HEK293 (cell line): ENCODE results near the gene PRKCE.

Experiments
- HOXC10 ChIP-seq: sonication (generic); formaldehyde crosslinking; IDR thresholded peaks from 2 replicates; pipeline ENCODE4 v1.8.1; 2023; ENCODE audit warnings: mild to moderate bottlenecking, missing genetic modification reagents
- KLF1 ChIP-seq: fragments of 450-650 bp; formaldehyde crosslinking; IDR thresholded peaks from 2 replicates; pipeline ENCODE4 v1.5.1; 2016; ENCODE audit warnings: missing biosample characterization, missing genetic modification characterization
- KLF7 ChIP-seq: fragments of 450-650 bp; formaldehyde crosslinking; IDR thresholded peaks from 2 replicates; pipeline ENCODE4 v1.5.1; 2016; ENCODE audit warnings: missing biosample characterization, missing genetic modification characterization, borderline replicate concordance
- KLF9 ChIP-seq: fragments of 450-650 bp; formaldehyde crosslinking; IDR thresholded peaks from 2 replicates; pipeline ENCODE4 v1.5.1; 2016; ENCODE audit warnings: missing biosample characterization, missing genetic modification characterization, low read depth
- MZF1 ChIP-seq: fragments of 450-650 bp; formaldehyde crosslinking; IDR thresholded peaks from 2 replicates; pipeline ENCODE4 v1.5.1; 2017; ENCODE audit warnings: missing biosample characterization, missing genetic modification characterization, borderline replicate concordance
- OVOL3 ChIP-seq: fragments of 450-650 bp; formaldehyde crosslinking; IDR thresholded peaks from 2 replicates; pipeline ENCODE4 v1.5.1; 2016; ENCODE audit warnings: missing biosample characterization, missing genetic modification characterization
- SALL2 ChIP-seq: fragments of 450-650 bp; formaldehyde crosslinking; IDR thresholded peaks from 2 replicates; pipeline ENCODE4 v1.5.0; 2017; ENCODE audit warnings: missing biosample characterization, mild to moderate bottlenecking, missing genetic modification characterization, borderline replicate concordance
- TCF7L2 ChIP-seq: IDR thresholded peaks from 2 replicates; pipeline ENCODE4 v1.6.1; 2011; ENCODE audit warnings: low read depth, mild to moderate bottlenecking, inconsistent platforms, low read length, moderate library complexity, borderline replicate concordance
- YY2 ChIP-seq: fragments of 450-650 bp; formaldehyde crosslinking; IDR thresholded peaks from 2 replicates; pipeline ENCODE4 v1.5.1; 2016; ENCODE audit warnings: missing biosample characterization, missing genetic modification characterization
- ZBTB17 ChIP-seq: fragments of 450-650 bp; formaldehyde crosslinking; IDR thresholded peaks from 2 replicates; pipeline ENCODE4 v1.5.1; 2016; ENCODE audit warnings: missing biosample characterization, missing genetic modification characterization
- ZBTB8A ChIP-seq: fragments of 450-650 bp; formaldehyde crosslinking; IDR thresholded peaks from 2 replicates; pipeline ENCODE4 v1.5.1; 2016; ENCODE audit warnings: missing biosample characterization, missing genetic modification characterization
- ZFHX2 ChIP-seq: fragments of 450-650 bp; formaldehyde crosslinking; conservative IDR thresholded peaks from 2 replicates; pipeline ENCODE4 v1.5.1; 2016; ENCODE audit warnings: missing biosample characterization, missing genetic modification characterization
- ZFP41 ChIP-seq: fragments of 450-650 bp; formaldehyde crosslinking; IDR thresholded peaks from 2 replicates; pipeline ENCODE4 v1.5.1; 2016; ENCODE audit warnings: missing biosample characterization, missing genetic modification characterization, borderline replicate concordance
- ZNF112 ChIP-seq: fragments of 450-650 bp; formaldehyde crosslinking; IDR thresholded peaks from 2 replicates; pipeline ENCODE4 v1.5.0; 2017; ENCODE audit warnings: missing biosample characterization, missing genetic modification characterization
- ZNF157 ChIP-seq: fragments of 450-650 bp; formaldehyde crosslinking; IDR thresholded peaks from 2 replicates; pipeline ENCODE4 v1.5.1; 2016; ENCODE audit warnings: missing biosample characterization, missing genetic modification characterization
- ZNF202 ChIP-seq: fragments of 450-650 bp; formaldehyde crosslinking; IDR thresholded peaks from 2 replicates; pipeline ENCODE4 v1.5.1; 2016; ENCODE audit warnings: missing biosample characterization, missing genetic modification characterization, borderline replicate concordance
- ZNF239 ChIP-seq: fragments of 450-650 bp; formaldehyde crosslinking; IDR thresholded peaks from 2 replicates; pipeline ENCODE4 v1.5.1; 2016; ENCODE audit warnings: missing biosample characterization, missing genetic modification characterization
- ZNF274 ChIP-seq, 2 experiments: fragments of 200-500 bp in 1 of 2; fragments of 450-650 bp in 1 of 2; sonication (Bioruptor generic) in 1 of 2; formaldehyde crosslinking in 1 of 2; IDR thresholded peaks; 2 replicates each; pipeline versions ENCODE4 v1.5.1 to v1.6.1; 2014 to 2016; ENCODE audit warnings: borderline replicate concordance in 1 of 2, inconsistent platforms in 1 of 2, low read length in 1 of 2, missing biosample characterization in 1 of 2, missing genetic modification characterization in 1 of 2
- ZNF335 ChIP-seq: fragments of 450-650 bp; formaldehyde crosslinking; conservative IDR thresholded peaks from 2 replicates; pipeline ENCODE4 v1.5.1; 2016; ENCODE audit warnings: missing biosample characterization, missing genetic modification characterization
- ZNF341 ChIP-seq: fragments of 450-650 bp; formaldehyde crosslinking; IDR thresholded peaks from 2 replicates; pipeline ENCODE4; 2016; ENCODE audit warnings: low read depth, missing biosample characterization, missing genetic modification characterization
- ZNF366 ChIP-seq: fragments of 450-650 bp; formaldehyde crosslinking; conservative IDR thresholded peaks from 2 replicates; pipeline ENCODE4 v1.5.1; 2016; ENCODE audit warnings: missing biosample characterization, missing genetic modification characterization
- ZNF37A ChIP-seq: fragments of 450-650 bp; IDR thresholded peaks from 2 replicates; pipeline ENCODE4 v1.5.1; 2018; ENCODE audit warnings: missing biosample characterization, missing genetic modification characterization
- ZNF501 ChIP-seq: fragments of 450-650 bp; formaldehyde crosslinking; IDR thresholded peaks from 2 replicates; pipeline ENCODE4 v1.5.1; 2016; ENCODE audit warnings: missing biosample characterization, missing genetic modification characterization
- ZNF521 ChIP-seq: fragments of 450-650 bp; formaldehyde crosslinking; IDR thresholded peaks from 2 replicates; pipeline ENCODE4 v1.5.1; 2017; ENCODE audit warnings: missing biosample characterization, mild to moderate bottlenecking, missing genetic modification characterization
- ZNF544 ChIP-seq: fragments of 450-650 bp; formaldehyde crosslinking; IDR thresholded peaks from 2 replicates; pipeline ENCODE4 v1.5.0; 2017; ENCODE audit warnings: missing biosample characterization, missing genetic modification characterization
- ZNF610 ChIP-seq: fragments of 450-650 bp; formaldehyde crosslinking; IDR thresholded peaks from 2 replicates; pipeline ENCODE4 v1.5.1; 2016; ENCODE audit warnings: missing biosample characterization, missing genetic modification characterization, borderline replicate concordance
- ZNF621 ChIP-seq: fragments of 450-650 bp; formaldehyde crosslinking; IDR thresholded peaks from 2 replicates; pipeline ENCODE4 v1.5.1; 2017; ENCODE audit warnings: missing biosample characterization, missing genetic modification characterization
- ZNF629 ChIP-seq: fragments of 450-650 bp; formaldehyde crosslinking; IDR thresholded peaks from 2 replicates; pipeline ENCODE4 v1.5.1; 2017; ENCODE audit warnings: missing biosample characterization, missing genetic modification characterization
- ZNF670 ChIP-seq: fragments of 450-650 bp; formaldehyde crosslinking; IDR thresholded peaks from 2 replicates; pipeline ENCODE4 v1.5.1; 2016; ENCODE audit warnings: missing biosample characterization, missing genetic modification characterization, low read depth
- ZNF707 ChIP-seq: fragments of 450-650 bp; formaldehyde crosslinking; IDR thresholded peaks from 2 replicates; pipeline ENCODE4 v1.5.1; 2016; ENCODE audit warnings: missing biosample characterization, missing genetic modification characterization
- TF ChIP-seq, protein P1 (sequence below): fragments of 450-650 bp; formaldehyde crosslinking; IDR thresholded peaks from 2 replicates; pipeline ENCODE4 v1.5.1; 2016; ENCODE audit warnings: missing biosample characterization, missing genetic modification characterization
- TF ChIP-seq, protein P2 (sequence below): fragments of 450-650 bp; formaldehyde crosslinking; IDR thresholded peaks from 2 replicates; pipeline ENCODE4 v1.5.1; 2016; ENCODE audit warnings: missing biosample characterization, missing genetic modification characterization
- TF ChIP-seq, protein P3 (sequence below): fragments of 450-650 bp; formaldehyde crosslinking; IDR thresholded peaks from 2 replicates; pipeline ENCODE4 v1.5.1; 2016; ENCODE audit warnings: missing biosample characterization, missing genetic modification characterization
- TF ChIP-seq, protein P4 (sequence below): fragments of 450-650 bp; formaldehyde crosslinking; IDR thresholded peaks from 2 replicates; pipeline ENCODE4 v1.5.1; 2016; ENCODE audit warnings: missing biosample characterization, missing genetic modification characterization
- TF ChIP-seq, protein P5 (sequence below): fragments of 450-650 bp; formaldehyde crosslinking; IDR thresholded peaks from 2 replicates; pipeline ENCODE4 v1.5.1; 2016; ENCODE audit warnings: missing biosample characterization, missing genetic modification characterization

The PRKCE gene

DNA sequence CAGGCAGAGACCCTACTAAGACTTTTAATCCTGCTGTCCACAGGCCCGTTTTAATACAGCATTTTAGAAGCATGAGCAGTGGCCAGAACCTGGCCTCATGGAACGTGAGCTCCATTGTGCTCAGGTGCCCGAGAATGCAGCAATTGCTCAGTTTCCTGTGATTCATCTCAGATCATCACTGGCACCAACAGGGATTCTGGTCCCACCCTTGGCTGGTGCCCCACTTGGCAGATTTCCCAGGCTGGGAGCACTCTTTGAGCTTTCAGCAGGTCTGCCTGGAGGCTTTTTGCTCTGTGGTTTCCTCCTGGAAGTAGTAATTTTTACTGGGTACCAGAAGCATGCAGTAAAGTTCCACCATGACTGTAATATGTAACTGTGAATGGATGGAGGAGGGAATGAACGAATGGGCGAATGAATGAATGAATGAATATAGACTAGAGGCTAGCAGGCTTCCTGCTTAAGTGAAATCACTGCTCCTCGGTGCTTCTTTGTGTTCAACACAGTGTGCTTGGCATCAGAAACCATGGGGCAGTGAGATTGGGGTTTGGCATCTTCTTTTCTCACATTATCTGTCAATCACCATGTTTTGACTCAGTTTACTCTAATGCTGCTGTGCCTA is 312.9 kb downstream of the PRKCE start (continued):
- TF ChIP-seq, protein P1, sequence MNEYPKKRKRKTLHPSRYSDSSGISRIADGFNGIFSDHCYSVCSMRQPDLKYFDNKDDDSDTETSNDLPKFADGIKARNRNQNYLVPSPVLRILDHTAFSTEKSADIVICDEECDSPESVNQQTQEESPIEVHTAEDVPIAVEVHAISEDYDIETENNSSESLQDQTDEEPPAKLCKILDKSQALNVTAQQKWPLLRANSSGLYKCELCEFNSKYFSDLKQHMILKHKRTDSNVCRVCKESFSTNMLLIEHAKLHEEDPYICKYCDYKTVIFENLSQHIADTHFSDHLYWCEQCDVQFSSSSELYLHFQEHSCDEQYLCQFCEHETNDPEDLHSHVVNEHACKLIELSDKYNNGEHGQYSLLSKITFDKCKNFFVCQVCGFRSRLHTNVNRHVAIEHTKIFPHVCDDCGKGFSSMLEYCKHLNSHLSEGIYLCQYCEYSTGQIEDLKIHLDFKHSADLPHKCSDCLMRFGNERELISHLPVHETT = no peak
- no peak for TF ChIP-seq ZNF544 (tag by site-specific recombination)
- TF ChIP-seq ZNF501 = no peak
- peak; percentile 53 for TF ChIP-seq ZNF366 (tag by site-specific recombination)
- TF ChIP-seq ZFHX2 (tag by site-specific recombination) = no peak
- TF ChIP-seq ZNF670 (tag by site-specific recombination) = no peak
- TF ChIP-seq ZNF157 (tag by site-specific recombination) = no peak
- TF ChIP-seq ZBTB8A = no peak
- TF ChIP-seq ZNF239 (tag by site-specific recombination) = no peak
- TF ChIP-seq ZNF521 (tag by site-specific recombination) = no peak
- no peak for TF ChIP-seq MZF1 (tag by site-specific recombination)
- no peak for TF ChIP-seq SALL2 (tag by site-specific recombination)
- TF ChIP-seq ZNF341 = no peak
- TF ChIP-seq ZNF112 (tag by site-specific recombination) = no peak
- TF ChIP-seq, protein P2, sequence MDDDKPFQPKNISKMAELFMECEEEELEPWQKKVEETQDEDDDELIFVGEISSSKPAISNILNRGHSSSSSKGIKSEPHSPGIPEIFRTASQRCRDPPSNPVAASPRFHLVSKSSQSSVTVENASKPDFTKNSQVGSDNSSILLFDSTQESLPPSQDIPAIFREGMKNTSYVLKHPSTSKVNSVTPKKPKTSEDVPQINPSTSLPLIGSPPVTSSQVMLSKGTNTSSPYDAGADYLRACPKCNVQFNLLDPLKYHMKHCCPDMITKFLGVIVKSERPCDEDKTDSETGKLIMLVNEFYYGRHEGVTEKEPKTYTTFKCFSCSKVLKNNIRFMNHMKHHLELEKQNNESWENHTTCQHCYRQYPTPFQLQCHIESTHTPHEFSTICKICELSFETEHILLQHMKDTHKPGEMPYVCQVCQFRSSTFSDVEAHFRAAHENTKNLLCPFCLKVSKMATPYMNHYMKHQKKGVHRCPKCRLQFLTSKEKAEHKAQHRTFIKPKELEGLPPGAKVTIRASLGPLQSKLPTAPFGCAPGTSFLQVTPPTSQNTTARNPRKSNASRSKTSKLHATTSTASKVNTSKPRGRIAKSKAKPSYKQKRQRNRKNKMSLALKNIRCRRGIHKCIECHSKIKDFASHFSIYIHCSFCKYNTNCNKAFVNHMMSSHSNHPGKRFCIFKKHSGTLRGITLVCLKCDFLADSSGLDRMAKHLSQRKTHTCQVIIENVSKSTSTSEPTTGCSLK = no peak
- TF ChIP-seq ZNF37A (tag by site-specific recombination) = no peak
- no peak for TF ChIP-seq OVOL3
- TF ChIP-seq ZNF610 (tag by site-specific recombination) = no peak
- TF ChIP-seq TCF7L2 = no peak
- no peak for TF ChIP-seq KLF9
- no peak for TF ChIP-seq KLF7 (tag by site-specific recombination)
- TF ChIP-seq YY2 (tag by site-specific recombination) = no peak
- TF ChIP-seq HOXC10 (CRISPR knock-in tag) = no peak
- no peak for TF ChIP-seq ZFP41 (tag by site-specific recombination)
- TF ChIP-seq KLF1 = no peak
- no peak for TF ChIP-seq ZNF335 (tag by site-specific recombination)
- TF ChIP-seq, protein P3, sequence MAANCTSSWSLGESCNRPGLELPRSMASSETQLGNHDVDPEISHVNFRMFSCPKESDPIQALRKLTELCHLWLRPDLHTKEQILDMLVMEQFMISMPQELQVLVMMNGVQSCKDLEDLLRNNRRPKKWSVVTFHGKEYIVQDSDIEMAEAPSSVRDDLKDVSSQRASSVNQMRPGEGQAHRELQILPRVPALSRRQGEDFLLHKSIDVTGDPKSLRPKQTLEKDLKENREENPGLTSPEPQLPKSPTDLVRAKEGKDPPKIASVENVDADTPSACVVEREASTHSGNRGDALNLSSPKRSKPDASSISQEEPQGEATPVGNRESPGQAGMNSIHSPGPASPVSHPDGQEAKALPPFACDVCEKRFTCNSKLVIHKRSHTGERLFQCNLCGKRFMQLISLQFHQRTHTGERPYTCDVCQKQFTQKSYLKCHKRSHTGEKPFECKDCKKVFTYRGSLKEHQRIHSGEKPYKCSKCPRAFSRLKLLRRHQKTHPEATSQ (tag by site-specific recombination) = no peak
- TF ChIP-seq ZNF707 (tag by site-specific recombination) = no peak
- TF ChIP-seq, protein P4, sequence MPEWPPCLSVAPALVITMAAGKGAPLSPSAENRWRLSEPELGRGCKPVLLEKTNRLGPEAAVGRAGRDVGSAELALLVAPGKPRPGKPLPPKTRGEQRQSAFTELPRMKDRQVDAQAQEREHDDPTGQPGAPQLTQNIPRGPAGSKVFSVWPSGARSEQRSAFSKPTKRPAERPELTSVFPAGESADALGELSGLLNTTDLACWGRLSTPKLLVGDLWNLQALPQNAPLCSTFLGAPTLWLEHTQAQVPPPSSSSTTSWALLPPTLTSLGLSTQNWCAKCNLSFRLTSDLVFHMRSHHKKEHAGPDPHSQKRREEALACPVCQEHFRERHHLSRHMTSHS (tag by site-specific recombination) = no peak
- no peak for TF ChIP-seq ZNF621 (tag by site-specific recombination)
- TF ChIP-seq, protein P5, sequence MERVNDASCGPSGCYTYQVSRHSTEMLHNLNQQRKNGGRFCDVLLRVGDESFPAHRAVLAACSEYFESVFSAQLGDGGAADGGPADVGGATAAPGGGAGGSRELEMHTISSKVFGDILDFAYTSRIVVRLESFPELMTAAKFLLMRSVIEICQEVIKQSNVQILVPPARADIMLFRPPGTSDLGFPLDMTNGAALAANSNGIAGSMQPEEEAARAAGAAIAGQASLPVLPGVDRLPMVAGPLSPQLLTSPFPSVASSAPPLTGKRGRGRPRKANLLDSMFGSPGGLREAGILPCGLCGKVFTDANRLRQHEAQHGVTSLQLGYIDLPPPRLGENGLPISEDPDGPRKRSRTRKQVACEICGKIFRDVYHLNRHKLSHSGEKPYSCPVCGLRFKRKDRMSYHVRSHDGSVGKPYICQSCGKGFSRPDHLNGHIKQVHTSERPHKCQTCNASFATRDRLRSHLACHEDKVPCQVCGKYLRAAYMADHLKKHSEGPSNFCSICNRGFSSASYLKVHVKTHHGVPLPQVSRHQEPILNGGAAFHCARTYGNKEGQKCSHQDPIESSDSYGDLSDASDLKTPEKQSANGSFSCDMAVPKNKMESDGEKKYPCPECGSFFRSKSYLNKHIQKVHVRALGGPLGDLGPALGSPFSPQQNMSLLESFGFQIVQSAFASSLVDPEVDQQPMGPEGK (tag by site-specific recombination) = no peak
- peak; percentile 20; the same call in 1 of the 2 replicates for TF ChIP-seq ZNF629
- TF ChIP-seq ZBTB17 (tag by site-specific recombination) = peak; percentile 65
- no peak for TF ChIP-seq ZNF202 (tag by site-specific recombination)
- no peak for TF ChIP-seq ZNF274 (IDR thresholded peaks at IDR 0.05; ENCODE audit: low read length)
- no peak for TF ChIP-seq ZNF274 (tag by site-specific recombination; IDR thresholded peaks at IDR 0.05; ENCODE audit: borderline replicate concordance)
